A549 (cell line): ENCODE data around the gene OPRL1. TPM values are rescaled to one million over a fixed set of nuclear protein-coding genes. Genes with fewer than 3 reads are reported as not detected.
"Not testable (repeated sequence)": the region's sequence is repeated elsewhere in the genome, so short reads cannot be mapped to it uniquely, and the experiment has no call there.

ENCODE experiments used
- ATAC-seq, 2 experiments: fragments of 200-7000 bp in 1 of 2; fragments of >200 bp in 1 of 2; cut with Nextera tagmentation in 1 of 2; cut with Tn5 transposase in 1 of 2; 3 replicates each; pipeline versions ENCODE4 v1.8.0 to v1.9.1; 2018 to 2020; ENCODE audit warnings: mild to moderate bottlenecking in 1 of 2, moderate library complexity in 1 of 2
- CTCF ChIA-PET: fragments of 300-600 bp; sonication (Branson Sonifier 250); formaldehyde crosslinking; extraction: SDS; loops from one replicate; lab custom pipeline; 2021; ENCODE audit warnings: antibody characterized with exemption, inconsistent platforms; lab: Yijun Ruan, JAX
- POLR2A ChIA-PET: fragments of 350-600 bp; formaldehyde crosslinking; extraction: SDS; loops from one replicate; lab custom pipeline; 2021; ENCODE audit warnings: antibody characterized with exemption, inconsistent platforms; lab: Yijun Ruan, JAX
- DNase-seq, 2 experiments: peaks; one replicate each; pipeline versions ENCODE4 v3.0.0 to v3.0.0-alpha.2; 2011 to 2016; ENCODE audit warnings: low read depth in 1 of 2, low spot score in 1 of 2
- FAIRE-seq: peaks from 2 replicates; lab custom pipeline; 2011; peaks lifted over from hg19 to GRCh38; lab: Jason Lieb, UNC
- H3K27ac ChIP-seq, 2 experiments: fragments of >200 bp; sonication (Bioruptor Twin); formaldehyde crosslinking; 3 replicates each; pipeline ENCODE4 v1.5.1; 2016 to 2017
- H3K4me1 ChIP-seq: fragments of >200 bp; sonication (Bioruptor Twin); formaldehyde crosslinking; 3 replicates; pipeline ENCODE4 v1.6.1; 2016
- H3K4me2 ChIP-seq: fragments of >200 bp; sonication (Bioruptor Twin); formaldehyde crosslinking; 3 replicates; pipeline ENCODE4 v1.6.1; 2016
- H3K4me3 ChIP-seq: fragments of >200 bp; sonication (Bioruptor Twin); formaldehyde crosslinking; 3 replicates; pipeline ENCODE4 v1.5.1; 2016
- H3K9me3 ChIP-seq: fragments of >200 bp; sonication (Bioruptor Twin); formaldehyde crosslinking; 3 replicates; pipeline ENCODE4 v1.6.1; 2016
- BHLHE40 ChIP-seq: IDR thresholded peaks from 2 replicates; pipeline ENCODE4 v1.6.1; 2012; ENCODE audit warnings: low read depth, low read length, inconsistent platforms
- CBX2 ChIP-seq: fragments of 200-600 bp; sonication (generic); IDR thresholded peaks from 2 replicates; pipeline ENCODE4 v1.6.1; 2016; ENCODE audit warnings: low read depth, mild to moderate bottlenecking, borderline replicate concordance
- CBX8 ChIP-seq: fragments of 200-600 bp; sonication (generic); IDR thresholded peaks from 2 replicates; pipeline ENCODE4 v1.6.1; 2016
- CHD2 ChIP-seq: fragments of 150-350 bp; IDR thresholded peaks from 2 replicates; pipeline ENCODE4 v1.6.1; 2014; ENCODE audit warnings: low read length; ENCODE audit not compliant: partially characterized antibody
- EP300 ChIP-seq, 2 experiments: fragments of >200 bp; sonication (Bioruptor Twin); formaldehyde crosslinking; IDR thresholded peaks; 2 replicates in 1 of 2; 3 replicates in 1 of 2; pipeline ENCODE4 v1.6.1; 2016 to 2017
- FOSB ChIP-seq: fragments of 250-450 bp; sonication (Bioruptor Pico); IDR thresholded peaks from 2 replicates; pipeline ENCODE4 v1.5.0; 2020; ENCODE audit warnings: mild to moderate bottlenecking, moderate library complexity
- HDAC2 ChIP-seq: fragments of 200-600 bp; sonication (generic); IDR thresholded peaks from 2 replicates; pipeline ENCODE4 v1.6.1; 2016
- HMGXB4 ChIP-seq: fragments of 250-450 bp; sonication (Bioruptor Pico); IDR thresholded peaks from 2 replicates; pipeline ENCODE4 v1.5.0; 2021; ENCODE audit warnings: mild to moderate bottlenecking, moderate library complexity, borderline replicate concordance
- JUNB ChIP-seq: fragments of >200 bp; sonication (Bioruptor Twin); formaldehyde crosslinking; IDR thresholded peaks from 2 replicates; pipeline ENCODE4 v1.6.1; 2016
- KDM1A ChIP-seq: fragments of 200-600 bp; sonication (generic); IDR thresholded peaks from 2 replicates; pipeline ENCODE4 v1.6.1; 2016; ENCODE audit warnings: low read depth, mild to moderate bottlenecking
- KDM5A ChIP-seq: fragments of 200-600 bp; sonication (generic); IDR thresholded peaks from 2 replicates; pipeline ENCODE4 v1.6.1; 2016; ENCODE audit warnings: antibody characterized with exemption, mild to moderate bottlenecking
- MAZ ChIP-seq: fragments of 150-350 bp; IDR thresholded peaks from 2 replicates; pipeline ENCODE4 v1.6.1; 2014; ENCODE audit warnings: antibody characterized with exemption, low read depth, low read length, borderline replicate concordance
- NR3C1 ChIP-seq: fragments of >200 bp; sonication (Bioruptor Twin); formaldehyde crosslinking; IDR thresholded peaks from 3 replicates; pipeline ENCODE4 v1.6.1; 2017
- PHF8 ChIP-seq: fragments of 200-600 bp; sonication (generic); IDR thresholded peaks from 2 replicates; pipeline ENCODE4 v1.6.1; 2016; ENCODE audit warnings: low read depth, mild to moderate bottlenecking, antibody characterized with exemption, moderate library complexity, borderline replicate concordance
- RAD21 ChIP-seq, 2 experiments: fragments of >200 bp in 1 of 2; sonication (Bioruptor Twin) in 1 of 2; formaldehyde crosslinking in 1 of 2; IDR thresholded peaks in 1 of 2; conservative IDR thresholded peaks in 1 of 2; 2 replicates in 1 of 2; 3 replicates in 1 of 2; pipeline ENCODE4 v1.6.1; 2012 to 2018; ENCODE audit warnings: inconsistent platforms in 1 of 2
- RARB ChIP-seq: fragments of 250-450 bp; sonication (Bioruptor Pico); IDR thresholded peaks from 2 replicates; pipeline ENCODE4 v1.8.0; 2021; ENCODE audit warnings: mild to moderate bottlenecking, moderate library complexity
- RCOR1 ChIP-seq: fragments of 150-350 bp; IDR thresholded peaks from 2 replicates; pipeline ENCODE4 v1.6.1; 2014; ENCODE audit warnings: antibody characterized with exemption, low read length, low read depth
- SREBF2 ChIP-seq: fragments of 450-650 bp; IDR thresholded peaks from 2 replicates; pipeline ENCODE4 v1.6.1; 2014; ENCODE audit warnings: mild to moderate bottlenecking, moderate library complexity
- TP53 ChIP-seq: fragments of 250-450 bp; sonication (Bioruptor Pico); IDR thresholded peaks from 2 replicates; pipeline ENCODE4 v1.5.0; 2021; ENCODE audit warnings: mild to moderate bottlenecking, moderate library complexity
- ZFP36 ChIP-seq: fragments of 450-650 bp; IDR thresholded peaks from 2 replicates; pipeline ENCODE4 v1.6.1; 2014; ENCODE audit warnings: borderline replicate concordance; ENCODE audit not compliant: partially characterized antibody
- ZNF302 ChIP-seq: fragments of 250-450 bp; sonication (Bioruptor Pico); IDR thresholded peaks from 2 replicates; pipeline ENCODE4 v1.9.0; 2021; ENCODE audit warnings: inconsistent platforms, mild to moderate bottlenecking, moderate library complexity
- ZSCAN20 ChIP-seq: fragments of 250-450 bp; sonication (Bioruptor Pico); IDR thresholded peaks from 2 replicates; pipeline ENCODE4 v1.8.0; 2022; ENCODE audit warnings: mild to moderate bottlenecking, moderate library complexity
- whole genome bisulfite sequencing: methylation state at CpG from one replicate; pipeline ENCODE4 v1.1.6; 2017; ENCODE audit errors: missing lambda C conversion rate; 5-methylcytosine and 5-hydroxymethylcytosine counted together
- polyA plus RNA-seq, 4 experiments: library from polyadenylated mRNA; depleted of rRNA in 3 of 4; stranded (reverse); fragments of >200 nt; fragmentation: RNase III in 1 of 4; extraction: RNeasy Plus Mini Kit Qiagen cat#74134 plus additional on column Dnase treatment in 1 of 4; gene quantifications; 2 replicates in 3 of 4; 3 replicates in 1 of 4; pipeline ENCODE4 v1.2.3, GENCODE V29; 2011 to 2017
- TF ChIP-seq, protein P1 (sequence below): fragments of 200-600 bp; sonication (generic); IDR thresholded peaks from 2 replicates; pipeline ENCODE4 v1.6.1; 2016; ENCODE audit warnings: antibody characterized with exemption, mild to moderate bottlenecking, moderate library complexity
- TF ChIP-seq, protein P2 (sequence below): IDR thresholded peaks from 2 replicates; pipeline ENCODE4 v1.6.1; 2012

Gene OPRL1
- polyA plus RNA-seq, 2 of the 4 experiments (the other 2 are of a cell fraction) = 0.54 to 1.2 TPM

DNA sequence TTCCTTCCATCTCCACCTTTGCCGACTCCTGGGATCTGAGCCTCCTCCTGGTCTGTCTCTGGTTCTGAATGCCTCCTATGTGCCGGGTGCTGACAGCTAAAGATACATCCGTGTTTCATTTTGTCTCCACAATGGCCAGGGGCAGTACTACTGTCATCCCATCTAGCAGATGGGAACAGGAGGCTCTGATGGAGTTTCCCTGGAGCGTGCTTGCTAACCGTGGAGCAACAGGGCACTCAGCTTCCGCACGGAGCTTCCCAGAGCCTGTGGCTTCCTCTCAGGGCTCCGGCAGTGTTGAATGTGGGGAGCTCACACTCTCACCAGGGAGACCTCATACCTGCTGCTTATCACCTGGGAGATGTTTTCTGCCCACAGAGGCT, 39.4 kb downstream of the OPRL1 start:
- H3K4me2 ChIP-seq = no peak overlapping the region
- DNase-seq (peak in 1 of 2 experiments; percentile 48), FAIRE-seq (no peak), ATAC-seq (peak; percentile 21 to 43; a peak in 3 of 6 replicates)
- TF ChIP-seq CBX8 (no peak), HDAC2 (no peak), BHLHE40 (no peak), ZSCAN20 (CRISPR knock-in tag) (no peak), RARB (no peak), KDM1A (no peak), MAZ (no peak), CHD2 (no peak), SREBF2 (no peak), FOSB (CRISPR knock-in tag) (no peak)
- TF ChIP-seq, protein P1, sequence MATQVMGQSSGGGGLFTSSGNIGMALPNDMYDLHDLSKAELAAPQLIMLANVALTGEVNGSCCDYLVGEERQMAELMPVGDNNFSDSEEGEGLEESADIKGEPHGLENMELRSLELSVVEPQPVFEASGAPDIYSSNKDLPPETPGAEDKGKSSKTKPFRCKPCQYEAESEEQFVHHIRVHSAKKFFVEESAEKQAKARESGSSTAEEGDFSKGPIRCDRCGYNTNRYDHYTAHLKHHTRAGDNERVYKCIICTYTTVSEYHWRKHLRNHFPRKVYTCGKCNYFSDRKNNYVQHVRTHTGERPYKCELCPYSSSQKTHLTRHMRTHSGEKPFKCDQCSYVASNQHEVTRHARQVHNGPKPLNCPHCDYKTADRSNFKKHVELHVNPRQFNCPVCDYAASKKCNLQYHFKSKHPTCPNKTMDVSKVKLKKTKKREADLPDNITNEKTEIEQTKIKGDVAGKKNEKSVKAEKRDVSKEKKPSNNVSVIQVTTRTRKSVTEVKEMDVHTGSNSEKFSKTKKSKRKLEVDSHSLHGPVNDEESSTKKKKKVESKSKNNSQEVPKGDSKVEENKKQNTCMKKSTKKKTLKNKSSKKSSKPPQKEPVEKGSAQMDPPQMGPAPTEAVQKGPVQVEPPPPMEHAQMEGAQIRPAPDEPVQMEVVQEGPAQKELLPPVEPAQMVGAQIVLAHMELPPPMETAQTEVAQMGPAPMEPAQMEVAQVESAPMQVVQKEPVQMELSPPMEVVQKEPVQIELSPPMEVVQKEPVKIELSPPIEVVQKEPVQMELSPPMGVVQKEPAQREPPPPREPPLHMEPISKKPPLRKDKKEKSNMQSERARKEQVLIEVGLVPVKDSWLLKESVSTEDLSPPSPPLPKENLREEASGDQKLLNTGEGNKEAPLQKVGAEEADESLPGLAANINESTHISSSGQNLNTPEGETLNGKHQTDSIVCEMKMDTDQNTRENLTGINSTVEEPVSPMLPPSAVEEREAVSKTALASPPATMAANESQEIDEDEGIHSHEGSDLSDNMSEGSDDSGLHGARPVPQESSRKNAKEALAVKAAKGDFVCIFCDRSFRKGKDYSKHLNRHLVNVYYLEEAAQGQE = no peak
- TF ChIP-seq, protein P2, sequence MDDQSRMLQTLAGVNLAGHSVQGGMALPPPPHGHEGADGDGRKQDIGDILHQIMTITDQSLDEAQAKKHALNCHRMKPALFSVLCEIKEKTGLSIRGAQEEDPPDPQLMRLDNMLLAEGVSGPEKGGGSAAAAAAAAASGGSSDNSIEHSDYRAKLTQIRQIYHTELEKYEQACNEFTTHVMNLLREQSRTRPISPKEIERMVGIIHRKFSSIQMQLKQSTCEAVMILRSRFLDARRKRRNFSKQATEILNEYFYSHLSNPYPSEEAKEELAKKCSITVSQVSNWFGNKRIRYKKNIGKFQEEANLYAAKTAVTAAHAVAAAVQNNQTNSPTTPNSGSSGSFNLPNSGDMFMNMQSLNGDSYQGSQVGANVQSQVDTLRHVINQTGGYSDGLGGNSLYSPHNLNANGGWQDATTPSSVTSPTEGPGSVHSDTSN = no peak
- ChIA-PET POLR2A (no interaction called here), CTCF (interaction anchor here (0.8 to 5.8 kb wide), 20 partner anchors 10 to 581 kb away, joined by 3 to 121 read pairs (median 8); partner anchors contain the start of genes LKAAEAR1, NPBWR2, OPRL1 and PTK6)
- H3K4me3 ChIP-seq = no peak overlapping the region
- WGBS = 74% methylated on average over 8 of the region's 8 CpGs
- no peaks in the 10 kb centered on the region for H3K4me1 ChIP-seq
- peaks cover 2% of the 10 kb centered on the region; the same call in 1 of the 3 replicates for H3K9me3 ChIP-seq
- H3K27ac ChIP-seq = no peak overlapping the region

- no peaks in the 10 kb centered on the region for H3K4me1 ChIP-seq
- CTCF ChIA-PET = interaction anchor here (0.5 to 5.8 kb wide), 38 partner anchors 9 to 582 kb away, joined by 3 to 121 read pairs (median 6); partner anchors contain the start of genes LKAAEAR1, NPBWR2, OPRL1 and PRPF6
- DNase-seq = no peak
- POLR2A ChIA-PET = no interaction called here
- FAIRE-seq = no peak
- H3K9me3 ChIP-seq = peaks cover 2% of the 10 kb centered on the region; the same call in 1 of the 3 replicates
- peak; percentile 16 to 39; a peak in 4 of 6 replicates for ATAC-seq
- 0 out of 3 replicates have a peak overlapping the region, but pooled peaks have one; percentile 46 for H3K4me2 ChIP-seq
- H3K27ac ChIP-seq = no peak overlapping the region
- WGBS = 56% methylated on average over 10 of the region's 14 CpGs
- H3K4me3 ChIP-seq = no peak overlapping the region
- no peak for TF ChIP-seq NR3C1
- TF ChIP-seq JUNB = no peak
- no peak for TF ChIP-seq PHF8
- peak; percentile 66 for TF ChIP-seq ZFP36
- no peak for TF ChIP-seq KDM5A
- TF ChIP-seq KDM1A = 0 out of 2 replicates have a peak, but pooled peaks have one; percentile 61
Measured at GRCh38 chr20:64119681-64120341, 39.9 kb downstream of the OPRL1 start.

GRCh38 chr20:64121586-64121985, 41.7 kb downstream of the OPRL1 start:
- CTCF ChIA-PET = interaction anchor here (0.8 to 5.8 kb wide), 25 partner anchors 12 to 1144 kb away, joined by 3 to 121 read pairs (median 9); partner anchors contain the start of genes LKAAEAR1, NPBWR2, OPRL1 and PRPF6

GRCh38 chr20:64122927-64123326, 43.0 kb downstream of the OPRL1 start:
- H3K9me3 ChIP-seq, H3K4me3 ChIP-seq, FAIRE-seq, POLR2A ChIA-PET, H3K27ac ChIP-seq, DNase-seq, H3K4me2 ChIP-seq, ATAC-seq, H3K4me1 ChIP-seq: not testable (repeated sequence)
- 26% methylated on average over 11 of the region's 11 CpGs for whole genome bisulfite sequencing
- CTCF ChIA-PET = interaction anchor here (0.7 to 5.8 kb wide), 6 partner anchors 14 to 337 kb away, joined by 4 to 121 read pairs (median 42); partner anchors contain the start of genes LKAAEAR1, NPBWR2, OPRL1 and RGS19

More at GRCh38 chr20:64121586-64121985, 41.7 kb downstream of the OPRL1 start:
- peaks cover 2% of the 10 kb centered on the region; the same call in 1 of the 3 replicates for H3K9me3 ChIP-seq
- FAIRE-seq (no peak), ATAC-seq (no peak), DNase-seq (no peak)
- H3K27ac ChIP-seq = no peak overlapping the region
- TF ChIP-seq SREBF2 = no peak
- no peak for TF ChIP-seq CBX2
- TF ChIP-seq RAD21 (conservative IDR thresholded peaks at IDR 0.05 in 1 of 2, IDR thresholded peaks at IDR 0.05 in 1 of 2) = no peak
- no peak for TF ChIP-seq ZNF302
- TF ChIP-seq RCOR1 = no peak
- no peak for TF ChIP-seq EP300 (IDR thresholded peaks at IDR 0.05)
- TF ChIP-seq TP53 = no peak
- TF ChIP-seq HMGXB4 = no peak
- no peak overlapping the region for H3K4me3 ChIP-seq
- POLR2A ChIA-PET = no interaction called here
- no peaks in the 10 kb centered on the region for H3K4me1 ChIP-seq
- 49% methylated on average over 12 of the region's 12 CpGs for WGBS
- no peak overlapping the region for H3K4me2 ChIP-seq
